Endometrium (tissue), 2 donors: Measurements from ENCODE around the gene MPPED1.

ENCODE experiments used
- FAIRE-seq: peaks from 2 replicates; lab custom pipeline; 2012; peaks lifted over from hg19 to GRCh38; lab: Jason Lieb, UNC
- donor health status: control.
- donor health status: control.

Gene MPPED1, protein sequence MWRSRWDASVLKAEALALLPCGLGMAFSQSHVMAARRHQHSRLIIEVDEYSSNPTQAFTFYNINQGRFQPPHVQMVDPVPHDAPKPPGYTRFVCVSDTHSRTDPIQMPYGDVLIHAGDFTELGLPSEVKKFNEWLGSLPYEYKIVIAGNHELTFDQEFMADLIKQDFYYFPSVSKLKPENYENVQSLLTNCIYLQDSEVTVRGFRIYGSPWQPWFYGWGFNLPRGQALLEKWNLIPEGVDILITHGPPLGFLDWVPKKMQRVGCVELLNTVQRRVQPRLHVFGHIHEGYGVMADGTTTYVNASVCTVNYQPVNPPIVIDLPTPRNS

DNA sequence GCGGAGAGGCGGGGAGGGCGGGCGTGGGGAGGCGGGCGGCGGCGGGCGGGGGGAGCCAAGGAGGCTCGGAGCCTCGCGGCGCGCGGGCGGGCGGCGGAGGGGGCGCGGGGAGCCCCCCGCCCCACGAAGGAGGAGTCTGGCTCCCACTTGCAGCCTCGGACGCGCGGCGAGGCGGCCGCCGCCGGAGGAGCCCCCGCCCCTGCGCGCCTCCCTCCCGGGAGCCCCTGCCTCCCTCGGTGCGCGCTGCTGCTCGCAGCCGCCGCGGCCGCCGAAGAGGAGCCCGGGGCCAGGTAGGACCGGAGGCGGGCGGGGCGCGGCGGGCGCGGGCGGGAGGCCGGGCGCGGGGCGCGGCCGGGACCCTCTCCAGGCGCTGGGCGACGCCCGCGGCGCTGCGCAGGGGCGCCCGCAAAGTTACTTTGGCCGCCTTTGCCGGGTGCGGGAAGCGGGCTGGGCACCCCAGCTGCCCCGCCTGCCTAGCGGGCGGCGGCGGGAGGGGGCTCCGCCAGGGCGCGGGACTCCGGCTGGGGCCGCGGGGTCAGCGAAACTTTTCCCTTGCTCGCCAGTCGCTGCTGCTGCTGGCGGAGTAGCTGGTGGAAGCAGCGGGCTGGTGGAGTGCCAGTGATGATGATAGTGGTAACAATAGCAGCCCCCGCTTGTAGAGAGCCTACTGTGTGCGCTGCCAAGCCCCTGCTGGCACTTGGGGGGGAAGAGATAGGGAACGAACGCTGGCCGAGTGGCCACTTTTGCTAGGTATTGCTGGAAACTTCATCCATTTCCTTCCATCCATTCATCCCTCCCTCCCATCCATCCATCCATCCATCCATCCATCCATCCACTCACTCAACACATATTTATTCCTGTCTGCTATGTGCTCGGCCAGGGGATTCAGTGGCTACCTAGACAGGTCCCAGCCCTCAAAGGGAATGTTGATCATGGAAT is at the start of gene MPPED1:
TSS of gene MPPED1 (plus strand) at position 146 of the 939 bp plus-strand sequence. CDS start 12,972 bp downstream, outside the sequence.
- no peak for FAIRE-seq

DNA sequence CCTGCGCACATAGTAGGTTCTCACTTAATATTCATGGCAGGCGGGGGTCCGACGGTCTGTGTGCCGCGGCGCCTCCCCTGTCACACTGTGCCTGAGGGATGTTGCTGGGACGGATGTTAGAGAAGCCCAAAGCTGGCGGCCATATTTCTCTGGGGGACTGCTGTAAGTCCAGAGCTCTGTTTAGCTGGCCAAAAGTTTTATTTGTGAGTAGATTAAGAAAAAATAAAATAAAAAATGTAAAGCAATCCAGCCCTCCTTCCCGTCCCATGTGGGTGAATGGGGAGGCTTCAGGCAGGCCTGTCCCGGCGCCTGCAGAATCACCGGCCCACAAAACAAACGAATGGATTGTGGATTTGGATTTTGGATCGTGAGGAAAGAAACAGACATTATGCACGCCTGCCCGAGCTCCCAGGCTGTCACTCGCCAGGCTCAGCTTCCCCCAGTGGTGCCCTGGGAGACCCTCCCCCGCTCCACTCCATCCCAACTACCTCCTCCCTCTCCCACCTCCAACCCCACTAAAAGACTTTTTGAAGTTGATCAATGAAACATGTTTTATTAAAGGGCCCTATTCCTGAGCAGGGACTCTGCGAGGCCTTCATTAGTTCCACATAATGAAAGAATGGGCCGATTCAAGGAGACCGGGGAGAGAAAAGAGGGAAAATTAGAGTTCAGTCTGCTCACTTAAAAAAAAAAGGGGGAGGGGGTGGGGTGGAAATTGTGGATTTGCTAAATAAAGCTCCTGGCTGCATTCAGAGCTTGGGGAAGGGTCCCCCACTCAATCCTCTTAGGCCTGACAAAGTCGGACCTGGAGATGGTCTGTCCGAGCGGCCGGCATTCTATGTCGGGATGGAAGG is 48.3 kb upstream of the MPPED1 start:
- FAIRE-seq = no peak

DNA sequence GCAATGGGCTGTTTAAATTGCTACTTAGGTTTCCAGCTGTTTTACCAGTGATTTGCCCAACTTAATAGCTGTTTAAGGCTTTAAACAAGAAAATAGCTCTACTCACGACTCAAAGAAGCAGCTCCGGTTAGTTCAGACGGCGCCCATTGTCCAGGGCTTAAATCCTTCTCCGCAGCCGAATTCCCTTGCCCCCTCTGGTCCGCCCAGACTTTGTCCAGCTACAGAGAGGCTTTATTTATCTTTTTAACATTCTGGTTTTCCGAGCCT is 47.7 kb upstream of the MPPED1 start:
- no peak for FAIRE-seq

DNA sequence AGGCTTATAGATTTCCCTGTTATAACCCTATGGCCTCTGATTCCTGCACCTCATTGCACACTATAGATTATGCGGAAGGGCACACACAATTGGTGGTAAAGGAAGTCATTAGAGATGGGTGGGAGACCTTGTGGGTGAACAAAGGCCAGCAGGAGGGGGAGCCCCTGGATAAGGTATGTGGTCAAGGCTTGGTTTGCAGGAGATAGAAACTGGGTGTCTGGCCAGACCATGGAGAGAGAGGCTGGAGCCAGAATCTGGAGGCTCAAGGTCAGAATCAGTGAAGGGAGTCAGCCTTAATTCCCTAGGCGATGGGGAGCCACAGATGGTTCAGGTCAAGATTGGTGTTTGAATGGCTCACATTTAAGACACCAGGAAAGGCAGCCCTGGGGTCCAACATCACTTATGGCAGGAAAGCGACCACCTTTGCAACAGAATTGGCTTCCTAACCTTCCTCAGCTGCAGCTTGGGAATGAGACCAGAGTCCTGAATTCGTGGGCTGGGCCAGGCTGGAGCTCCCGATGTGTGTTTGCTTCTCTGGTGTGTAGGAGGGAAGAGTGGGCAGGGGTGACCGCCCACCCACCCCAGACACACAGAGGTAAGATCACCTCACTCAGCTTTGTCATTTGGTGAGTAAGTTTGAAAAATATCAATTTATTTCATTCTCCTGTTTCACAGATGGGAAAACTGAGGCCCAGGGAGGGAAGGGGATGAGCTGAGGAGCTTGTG is 45.9 kb upstream of the MPPED1 start:
- FAIRE-seq = no peak

DNA sequence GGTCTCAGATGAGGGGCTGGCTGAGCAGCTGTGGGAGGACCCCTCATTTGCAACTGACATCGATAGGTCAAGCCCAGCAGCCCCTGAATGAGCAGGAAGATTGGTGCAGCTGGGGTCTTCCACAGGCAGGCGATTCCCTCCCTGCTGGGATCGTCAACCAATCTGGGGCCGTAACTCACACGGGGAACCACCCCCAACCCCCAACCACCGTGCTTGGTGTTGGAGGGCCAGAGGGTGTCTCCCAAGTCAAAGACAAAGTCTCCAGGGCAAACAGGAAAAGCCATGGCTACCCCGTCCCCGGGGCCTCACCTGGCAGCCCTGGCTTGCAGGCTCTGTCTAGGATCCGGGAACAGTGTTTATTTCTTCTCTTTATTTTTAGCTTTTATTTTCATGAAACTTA is 41.8 kb upstream of the MPPED1 start:
- no peak for FAIRE-seq

DNA sequence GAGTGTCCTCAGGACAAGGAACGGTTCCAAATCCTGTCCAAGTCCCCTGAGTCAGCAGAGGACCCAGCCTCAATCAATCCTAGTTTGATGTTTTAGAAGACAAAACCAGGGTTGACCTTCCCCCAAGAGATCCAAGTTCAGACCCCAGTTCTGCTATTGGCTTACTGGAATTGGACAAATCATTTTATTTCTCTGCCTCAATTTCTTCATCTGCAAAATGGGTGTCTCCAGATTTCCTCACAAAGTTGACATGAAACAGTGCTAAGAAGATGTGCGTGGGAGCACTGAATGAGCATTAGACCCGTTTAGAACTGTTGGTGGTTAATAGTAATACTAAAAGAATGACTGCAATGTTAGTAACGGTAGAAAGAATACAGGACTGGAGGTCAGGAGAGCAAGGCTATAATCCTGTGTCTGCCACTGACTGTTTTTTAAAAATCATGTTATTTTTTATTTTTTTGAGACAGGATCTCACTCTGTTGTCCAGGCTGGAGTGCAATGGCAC is 35.8 kb upstream of the MPPED1 start:
- no peak for FAIRE-seq

DNA sequence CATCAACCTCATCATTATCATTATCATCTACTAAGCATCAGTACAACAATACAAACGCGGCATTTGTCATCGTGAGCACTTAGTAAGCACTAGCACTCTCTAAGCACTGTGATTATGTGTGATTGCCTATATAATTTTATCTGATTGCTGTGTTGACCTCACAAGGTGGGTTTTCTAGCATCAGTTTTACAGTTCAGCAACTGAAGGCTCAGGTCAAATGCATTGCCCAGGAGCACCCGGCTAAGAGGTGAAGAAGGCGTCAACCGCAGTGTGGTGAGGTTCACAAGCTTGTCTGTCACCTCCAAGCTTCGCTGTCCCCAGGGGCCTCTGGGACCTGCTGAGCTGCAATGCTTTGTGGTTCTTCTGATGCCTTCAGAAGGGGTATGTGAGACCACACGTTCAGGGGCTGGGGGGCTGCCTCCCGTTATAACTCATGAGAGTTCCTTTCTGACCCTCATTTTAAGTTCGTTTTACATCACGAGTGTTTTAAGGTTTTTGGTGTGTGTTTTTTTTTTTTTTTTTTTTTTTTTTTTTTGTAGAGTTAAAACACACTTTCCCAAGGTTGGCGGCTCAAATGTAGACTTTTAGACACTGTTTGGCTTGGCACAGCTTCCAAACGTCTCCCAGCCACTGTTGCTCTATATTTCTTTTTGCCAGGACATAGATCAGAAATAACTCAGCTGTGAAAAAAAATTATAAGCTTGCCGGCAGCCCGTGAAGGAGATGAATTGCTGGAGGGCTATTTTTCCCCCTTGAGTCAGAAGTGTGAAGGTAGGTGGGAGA is 34.9 kb upstream of the MPPED1 start:
- no peak for FAIRE-seq

DNA sequence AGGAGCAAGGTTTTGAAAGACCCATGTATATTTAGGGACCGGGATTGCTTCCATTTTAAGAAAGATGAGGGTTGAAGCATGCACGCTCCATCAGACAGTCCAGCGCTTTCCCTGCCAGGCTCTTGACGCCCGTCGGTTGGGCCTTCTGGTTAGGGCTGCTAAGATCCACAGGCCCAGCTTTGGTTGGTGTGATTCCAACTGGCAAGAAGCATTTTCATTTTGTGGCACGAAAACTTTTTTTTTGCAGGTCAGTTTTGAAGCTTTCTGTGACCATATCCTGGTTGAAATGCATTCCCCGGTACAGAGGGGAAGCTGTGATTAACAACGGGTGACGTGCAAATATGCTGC is 34.3 kb upstream of the MPPED1 start:
- FAIRE-seq = no peak

DNA sequence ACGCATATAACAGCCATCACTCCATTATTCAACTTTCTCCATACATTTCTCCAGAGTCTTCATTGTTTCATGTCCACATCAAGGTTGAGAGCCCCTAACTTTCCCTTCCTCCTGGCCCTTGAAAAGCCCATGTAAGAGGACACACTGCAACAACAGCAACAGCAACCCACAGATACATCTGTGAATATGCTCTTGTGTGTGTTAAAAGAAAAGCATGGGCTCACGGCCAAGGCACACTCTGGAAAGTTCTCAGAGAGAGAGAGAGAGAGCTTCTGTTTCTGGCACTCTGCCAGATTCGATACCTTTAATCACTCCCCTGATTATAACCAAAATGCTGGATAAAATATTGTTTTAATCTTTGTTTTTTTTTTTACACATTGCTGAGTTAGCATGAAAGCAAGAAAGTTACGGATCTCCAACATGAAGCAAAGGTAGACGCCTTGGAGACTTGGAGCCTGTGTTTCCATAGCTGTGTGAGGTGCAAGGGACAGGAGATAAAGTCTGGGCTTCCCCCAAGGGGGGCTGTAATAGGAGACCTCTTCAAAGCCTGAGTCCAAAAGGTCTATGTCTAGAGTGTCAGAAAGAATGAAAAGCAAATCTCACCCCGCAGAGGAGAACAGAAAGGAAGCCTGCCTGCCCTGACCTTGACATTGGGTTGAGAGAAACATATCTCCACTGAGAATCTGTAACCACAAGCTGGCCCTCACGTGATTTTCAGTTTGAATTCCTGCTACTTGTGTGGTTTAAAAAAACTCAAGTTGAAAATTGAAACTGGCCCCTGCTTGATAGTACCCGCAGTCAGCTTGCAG is 33.7 kb upstream of the MPPED1 start:
- peak; percentile 74 for FAIRE-seq

DNA sequence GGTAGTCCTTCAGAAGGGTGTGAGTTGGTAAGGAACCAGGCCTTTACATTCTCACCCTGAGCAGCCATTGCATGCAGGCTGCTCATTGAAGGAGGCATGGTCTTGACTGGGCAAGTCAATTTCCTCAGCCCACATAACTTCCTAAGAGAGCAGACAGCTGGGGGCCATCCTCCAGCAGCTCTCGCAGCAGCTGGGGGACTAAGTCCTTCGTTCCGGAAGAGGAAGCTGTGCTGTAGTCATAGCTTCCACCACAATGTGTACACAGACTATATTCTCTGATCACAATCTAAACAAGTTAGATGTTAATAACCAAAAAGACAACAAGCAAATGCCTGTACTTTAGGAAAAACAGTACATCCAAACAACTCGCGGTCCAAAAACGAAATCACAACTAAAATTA is 30.1 kb upstream of the MPPED1 start:
- no peak for FAIRE-seq

DNA sequence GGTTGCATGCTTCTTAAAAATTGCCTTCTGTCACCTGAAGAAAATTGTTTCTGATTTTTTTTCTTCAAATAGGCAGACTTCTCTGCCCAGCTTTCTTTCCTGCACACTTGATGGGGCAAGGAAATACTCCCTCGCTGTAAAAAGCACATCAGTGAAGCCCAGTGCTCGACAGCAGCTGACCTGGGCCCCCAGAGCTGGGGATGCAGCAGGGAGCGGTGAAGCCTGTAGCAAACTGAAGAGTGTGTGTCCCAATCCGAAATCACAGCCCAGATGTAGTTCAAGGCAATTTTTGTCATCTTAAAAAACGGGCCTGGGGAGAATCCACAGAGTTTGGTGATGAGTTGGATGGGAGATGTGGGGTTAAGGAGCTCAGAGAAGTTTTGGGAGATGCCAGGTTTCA is 27.0 kb upstream of the MPPED1 start:
- FAIRE-seq = no peak

DNA sequence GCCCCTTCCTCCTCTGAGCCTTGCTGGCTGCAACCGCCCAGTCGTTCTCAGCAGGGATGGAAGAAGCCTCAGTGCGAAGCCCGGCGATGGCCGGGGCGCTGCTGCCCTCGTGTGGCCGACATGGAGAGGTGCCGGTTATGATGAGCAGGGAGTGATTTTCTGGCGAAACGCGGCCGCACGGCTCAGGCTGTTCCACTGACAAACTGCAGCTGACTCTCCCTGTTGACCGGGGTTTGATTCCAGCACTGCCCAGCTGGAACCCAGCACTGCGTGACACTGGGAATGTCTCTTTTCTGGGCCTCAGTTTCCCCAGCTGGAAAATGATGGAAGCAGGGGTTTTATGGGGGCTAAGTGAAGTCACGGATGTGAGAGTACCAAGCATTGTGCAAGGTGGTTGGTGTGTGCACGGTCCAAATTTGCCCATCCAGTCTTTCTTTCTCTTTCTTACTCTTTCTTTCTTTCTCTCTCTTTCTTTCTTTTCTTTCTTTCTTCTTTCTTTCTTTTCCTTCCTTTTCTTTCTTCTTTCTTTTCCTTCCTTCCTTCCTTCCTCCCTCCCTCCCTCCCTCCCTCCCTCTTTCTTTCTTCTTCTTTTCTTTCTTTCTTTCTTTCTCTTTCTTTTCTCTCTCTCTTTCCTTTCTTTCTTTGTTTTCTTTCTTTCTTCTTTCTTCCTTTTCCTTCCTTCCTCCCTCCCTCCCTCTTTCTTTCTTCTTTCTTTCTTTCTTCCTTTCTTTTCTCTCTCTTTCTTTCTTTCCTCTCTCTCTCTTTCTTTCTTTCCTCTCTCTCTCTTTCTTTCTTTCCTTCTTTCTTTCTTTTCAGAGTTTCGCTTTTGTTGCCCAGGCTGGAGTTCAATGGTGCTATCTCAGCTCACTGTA is 25.8 kb upstream of the MPPED1 start:
- peak; percentile 57 for FAIRE-seq

DNA sequence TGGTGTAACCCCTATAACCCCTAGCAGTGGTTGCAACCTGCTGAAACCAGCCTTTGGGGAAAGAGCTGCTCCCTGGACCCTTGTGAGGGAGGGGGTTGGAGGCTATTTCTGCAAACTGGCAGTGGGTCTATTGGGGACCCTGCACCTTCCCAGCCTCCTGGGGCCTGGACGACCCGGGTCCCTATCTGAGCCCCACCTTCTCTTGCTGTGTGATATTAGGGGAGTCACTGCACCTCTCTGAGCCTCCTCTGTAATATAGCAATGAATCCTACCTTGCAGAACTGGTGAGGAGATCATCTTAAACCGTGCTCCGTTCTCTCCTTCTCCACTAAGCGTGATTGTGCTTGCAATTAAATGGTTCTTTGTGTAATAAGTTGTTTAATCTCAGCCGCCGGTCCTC is 24.0 kb upstream of the MPPED1 start:
- FAIRE-seq = no peak

DNA sequence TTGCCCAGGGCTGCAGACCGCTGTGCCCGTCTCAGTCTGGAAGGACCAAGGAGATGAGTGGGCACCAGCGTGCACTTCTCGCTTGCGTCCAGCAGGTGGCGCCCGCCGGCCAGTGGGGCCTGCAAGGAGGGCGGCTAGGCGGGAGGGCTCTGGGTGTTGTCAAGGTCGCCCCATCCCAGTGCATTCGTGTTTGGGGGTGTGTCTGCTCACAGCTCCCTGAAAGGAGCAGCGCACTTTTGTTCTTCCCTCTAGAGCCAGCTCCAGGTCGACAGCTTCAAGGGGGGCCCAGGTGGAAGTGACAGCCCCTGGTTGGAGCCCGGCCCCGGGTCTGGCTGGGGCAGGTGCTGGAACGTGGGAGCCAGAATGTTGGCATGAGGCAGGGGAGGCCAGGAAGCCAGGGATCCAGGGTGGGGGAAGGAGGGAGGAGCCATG is 23.4 kb upstream of the MPPED1 start:
- no peak for FAIRE-seq

DNA sequence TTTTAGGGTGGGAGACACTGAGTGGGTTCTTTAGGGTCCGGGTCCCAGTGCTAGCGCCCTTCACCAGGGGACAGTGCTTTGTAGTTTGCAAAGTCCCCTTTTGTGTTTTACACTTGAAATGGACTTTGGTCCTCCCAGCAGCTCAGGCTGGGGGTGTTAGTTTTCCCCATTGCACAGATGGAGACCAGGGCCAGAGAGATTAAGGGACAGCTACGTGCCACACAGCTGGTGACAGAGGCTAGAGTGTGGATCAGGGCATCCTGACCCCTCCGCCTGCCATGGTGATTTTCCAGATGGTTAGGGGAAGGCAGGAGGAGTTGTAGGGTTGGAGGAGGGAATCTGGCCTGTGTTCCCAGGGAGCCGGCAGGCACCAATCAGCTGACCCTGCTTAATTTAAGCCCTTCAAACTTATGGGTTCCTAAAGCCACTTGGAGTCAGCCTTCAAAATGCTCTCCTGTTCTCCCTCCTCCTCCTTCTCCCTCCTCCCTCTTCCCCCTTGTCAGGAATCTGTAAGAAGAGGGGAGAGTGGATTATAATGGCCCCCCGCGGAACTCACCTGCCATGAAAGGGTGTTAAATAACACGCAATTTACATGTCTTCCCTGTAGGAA is 22.5 kb upstream of the MPPED1 start:
- no peak for FAIRE-seq

DNA sequence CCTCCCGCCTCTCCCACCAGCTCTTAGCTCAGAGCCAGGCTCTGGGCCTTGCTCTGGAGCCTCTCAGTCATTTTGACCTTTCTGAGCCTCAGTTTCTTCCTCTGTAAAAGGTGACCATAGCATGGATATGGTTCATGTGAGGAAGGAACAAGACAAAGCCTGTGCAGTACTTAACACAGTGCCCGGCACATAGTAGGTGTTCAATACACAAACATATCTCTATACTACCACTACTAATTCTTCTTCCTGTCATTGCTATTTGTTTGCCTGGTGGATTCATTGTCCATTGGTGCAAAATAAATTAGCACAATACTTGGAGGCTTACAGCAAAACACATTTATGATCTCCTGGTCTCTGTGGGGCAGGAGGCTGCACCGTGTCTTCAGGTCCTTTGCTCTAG is 21.6 kb upstream of the MPPED1 start:
- FAIRE-seq = no peak

DNA sequence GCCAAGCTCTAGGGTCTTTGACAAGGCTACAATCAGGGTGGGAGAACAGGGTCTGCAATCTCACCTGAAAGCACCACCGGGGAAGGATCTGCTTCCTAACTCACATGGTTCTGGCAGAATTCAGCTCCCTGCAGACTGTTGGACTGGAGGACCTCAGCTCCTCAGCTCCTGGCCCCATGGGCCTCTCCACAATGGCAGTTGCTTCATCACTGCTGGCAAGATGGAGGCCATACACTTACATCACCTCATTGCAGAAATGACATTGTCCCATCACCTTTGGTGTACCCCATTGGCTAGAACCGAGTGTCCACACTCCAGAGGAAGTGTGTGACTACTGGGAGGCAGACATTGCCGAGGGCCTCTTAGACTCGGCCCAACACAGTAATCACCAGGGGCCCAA is 20.9 kb upstream of the MPPED1 start:
- no peak for FAIRE-seq

DNA sequence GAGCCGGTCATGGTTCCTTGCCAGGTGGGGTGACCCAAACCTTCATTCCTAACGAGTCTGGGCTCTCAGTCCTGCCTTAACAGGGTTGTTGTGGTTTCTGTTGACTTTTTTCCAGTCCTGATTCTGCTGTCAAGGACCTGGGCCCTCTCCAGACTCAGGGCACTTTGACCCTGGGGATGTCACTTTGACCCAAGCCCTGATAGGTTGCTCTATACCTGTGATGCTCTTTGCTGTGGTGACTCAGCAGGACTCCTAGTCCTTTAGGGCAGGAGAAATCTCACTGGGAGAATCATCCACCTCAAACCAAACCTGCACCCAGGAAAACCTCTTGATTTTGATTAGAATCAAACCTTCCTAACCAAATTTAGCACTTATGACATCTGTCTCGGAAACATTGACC is 20.5 kb upstream of the MPPED1 start:
- no peak for FAIRE-seq
